B cell (primary cell): ENCODE measurements around the gene LRRC15. TPM values are rescaled to one million over a fixed set of nuclear protein-coding genes. Genes with fewer than 3 reads are reported as not detected.

Experiments used
- ATAC-seq: fragments of 200-7000 bp; cut with Tn5 transposase; one replicate; pipeline ENCODE4 v1.10.0; 2021; ENCODE audit warnings: low read depth, mild to moderate bottlenecking, moderate number of reproducible peaks, moderate library complexity
- CTCF ChIA-PET: fragments of 350-600 bp; sonication (Branson Sonifier 250); formaldehyde crosslinking; loops from one replicate; lab custom pipeline; 2021; ENCODE audit warnings: antibody characterized with exemption, inconsistent platforms; lab: Charles Lee
- POLR2A ChIA-PET: fragments of 350-600 bp; sonication (Branson Sonifier 250); formaldehyde crosslinking; loops from one replicate; lab custom pipeline; 2021; ENCODE audit warnings: antibody characterized with exemption; lab: Charles Lee
- DNase-seq: peaks from one replicate; pipeline ENCODE4 v3.0.0; 2013
- H2AFZ ChIP-seq: 2 replicates; pipeline ENCODE4 v1.6.1; 2012; ENCODE audit warnings: mild to moderate bottlenecking, low read depth, low read length; ENCODE audit not compliant: insufficient read depth, poor library complexity, severe bottlenecking
- H3K27ac ChIP-seq, 2 donors: 1 replicate in 1 of 2; 2 replicates in 1 of 2; pipeline ENCODE4 v1.5.1; 2012 to 2013; ENCODE audit warnings: low read length in 2 of 2, mild to moderate bottlenecking in 2 of 2, moderate library complexity in 1 of 2
- H3K27me3 ChIP-seq, 4 experiments: fragments of 200-600 bp in 1 of 4; sonication (generic) in 1 of 4; replicated peaks in 1 of 4; 1 replicate in 2 of 4; 2 replicates in 2 of 4; pipeline versions ENCODE4 v1.6.1 to v1.7.0; 2013 to 2016; ENCODE audit warnings: low read length in 3 of 4, mild to moderate bottlenecking in 2 of 4, mixed read lengths in 1 of 4, moderate library complexity in 1 of 4; ENCODE audit not compliant: insufficient read depth in 4 of 4, control insufficient read depth in 3 of 4; ENCODE audit errors: control extremely low read depth in 1 of 4
- H3K36me3 ChIP-seq, 2 experiments: replicated peaks in 1 of 2; 1 replicate in 1 of 2; 2 replicates in 1 of 2; pipeline versions ENCODE4 v1.6.1 to v1.7.1; 2013; ENCODE audit warnings: low read length in 1 of 2; ENCODE audit not compliant: insufficient read depth in 2 of 2, control insufficient read depth in 1 of 2; ENCODE audit errors: control extremely low read depth in 1 of 2, extremely low read depth in 1 of 2
- H3K4me1 ChIP-seq, 2 donors: fragments of 200-600 bp in 1 of 2; sonication (generic) in 1 of 2; 1 replicate in 1 of 2; 2 replicates in 1 of 2; pipeline versions ENCODE4 v1.5.1 to v1.6.1; 2013 to 2017; ENCODE audit warnings: low read length in 2 of 2; ENCODE audit not compliant: control insufficient read depth in 2 of 2, insufficient read depth in 2 of 2
- H3K4me2 ChIP-seq: replicated peaks from 2 replicates; pipeline ENCODE3; 2012; ENCODE audit warnings: mild to moderate bottlenecking, low read depth, low read length; ENCODE audit not compliant: poor library complexity, severe bottlenecking
- H3K4me3 ChIP-seq, 5 experiments: fragments of 200-600 bp in 1 of 5; sonication (generic) in 1 of 5; 1 replicate in 3 of 5; 2 replicates in 2 of 5; pipeline versions ENCODE4 v1.5.1 to v1.7.0; 2011 to 2016; ENCODE audit warnings: low read length in 4 of 5, mild to moderate bottlenecking in 4 of 5, low read depth in 2 of 5, control low read depth in 1 of 5, moderate library complexity in 1 of 5; ENCODE audit not compliant: insufficient read depth in 1 of 5; ENCODE audit errors: control extremely low read depth in 1 of 5, extremely low read depth in 1 of 5
- H3K79me2 ChIP-seq: fragments of 200-600 bp; sonication (generic); one replicate; pipeline ENCODE4 v1.6.0; 2016; ENCODE audit warnings: low read length; ENCODE audit not compliant: control insufficient read depth, insufficient read depth
- H3K9ac ChIP-seq: fragments of 200-600 bp; sonication (generic); 2 replicates; pipeline ENCODE4 v1.6.1; 2017; ENCODE audit warnings: mild to moderate bottlenecking, low read length, moderate library complexity
- H3K9me3 ChIP-seq, 3 donors: one replicate each; pipeline versions ENCODE4 v1.6.1 to v1.7.1; 2013; ENCODE audit warnings: low read length in 2 of 3; ENCODE audit not compliant: control insufficient read depth in 2 of 3, insufficient read depth in 1 of 3; ENCODE audit errors: control extremely low read depth in 1 of 3
- H4K20me1 ChIP-seq: 2 replicates; pipeline ENCODE4 v1.6.0; 2012; ENCODE audit warnings: mild to moderate bottlenecking, low read length; ENCODE audit not compliant: insufficient read depth, control insufficient read depth, poor library complexity, severe bottlenecking
- H3K27ac Mint-ChIP-seq: one replicate; pipeline ENCODE4 v1.8.0; 2021; ENCODE audit warnings: mixed read lengths
- H3K27me3 Mint-ChIP-seq: one replicate; pipeline ENCODE4 v1.8.0; 2021; ENCODE audit warnings: mixed read lengths
- H3K4me1 Mint-ChIP-seq: one replicate; pipeline ENCODE4 v1.8.0; 2021; ENCODE audit warnings: mixed read lengths
- H3K4me3 Mint-ChIP-seq: one replicate; pipeline ENCODE4 v1.8.0; 2021; ENCODE audit warnings: mixed read lengths
- H3K9me3 Mint-ChIP-seq: one replicate; pipeline ENCODE4 v1.8.0; 2022; ENCODE audit warnings: mixed read lengths; ENCODE audit not compliant: insufficient read depth
- EZH2 ChIP-seq: IDR thresholded peaks from 2 replicates; pipeline ENCODE4 v1.6.1; 2012; ENCODE audit warnings: borderline replicate concordance, low read depth, mild to moderate bottlenecking, moderate library complexity, low read length; ENCODE audit not compliant: insufficient read depth, poor library complexity, severe bottlenecking
- WGBS: methylation state at CpG from one replicate; pipeline ENCODE4 v1.1.5; 2013; ENCODE audit warnings: missing lambda C conversion rate; ENCODE audit not compliant: insufficient coverage; 5-methylcytosine and 5-hydroxymethylcytosine counted together
- intact Hi-C: fragments of 100-400 bp; cut with micrococcal nuclease; formaldehyde crosslinking; loops from one replicate; pipeline ENCODE4 v1.10.0; 2022
- polyA plus RNA-seq: library from polyadenylated mRNA; depleted of rRNA; stranded (reverse); fragments of >200 nt; gene quantifications from 2 replicates; pipeline ENCODE4 v1.2.3, GENCODE V29; 2012
- total RNA-seq, 2 donors: library from RNA; stranded (reverse); fragments of 120-200 nt in 1 of 2; gene quantifications; 1 replicate in 1 of 2; 2 replicates in 1 of 2; pipeline versions ENCODE4 v1.2.3 to v1.2.4, GENCODE V29; 2013 to 2022
- TF ChIP-seq, protein P1 (sequence below): fragments of 200-600 bp; IDR thresholded peaks from one replicate; pipeline ENCODE4 v1.8.0; 2022; ENCODE audit warnings: antibody characterized with exemption, mild to moderate bottlenecking

Gene LRRC15
- total and polyA plus RNA-seq, 2 donors (not counting 1 experiment from before 2014, with no cell fraction given): not detected

GRCh38 chr3:194387276-194387675 lies 17.7 kb upstream of the LRRC15 start:
- H3K4me3 Mint-ChIP-seq: no peak overlapping the region
- Histone ChIP-seq H3K36me3 (no peaks in the 10 kb centered on the region), H3K4me2 (no peak overlapping the region), H3K27me3 (peaks cover 0 to 9% (median 3%) of the 10 kb centered on the region in 4 experiments), H3K27ac (no peak overlapping the region), H3K4me1 (no peaks in the 10 kb centered on the region), H3K9me3 (peaks cover 1 to 5% (median 4%) of the 10 kb centered on the region in 3 donors), H3K9ac (no peak overlapping the region), H4K20me1 (no peaks in the 10 kb centered on the region), H3K79me2 (no peaks in the 10 kb centered on the region), H2AFZ (no peak overlapping the region), H3K4me3 (no peak overlapping the region)
- TF ChIP-seq, protein P1, sequence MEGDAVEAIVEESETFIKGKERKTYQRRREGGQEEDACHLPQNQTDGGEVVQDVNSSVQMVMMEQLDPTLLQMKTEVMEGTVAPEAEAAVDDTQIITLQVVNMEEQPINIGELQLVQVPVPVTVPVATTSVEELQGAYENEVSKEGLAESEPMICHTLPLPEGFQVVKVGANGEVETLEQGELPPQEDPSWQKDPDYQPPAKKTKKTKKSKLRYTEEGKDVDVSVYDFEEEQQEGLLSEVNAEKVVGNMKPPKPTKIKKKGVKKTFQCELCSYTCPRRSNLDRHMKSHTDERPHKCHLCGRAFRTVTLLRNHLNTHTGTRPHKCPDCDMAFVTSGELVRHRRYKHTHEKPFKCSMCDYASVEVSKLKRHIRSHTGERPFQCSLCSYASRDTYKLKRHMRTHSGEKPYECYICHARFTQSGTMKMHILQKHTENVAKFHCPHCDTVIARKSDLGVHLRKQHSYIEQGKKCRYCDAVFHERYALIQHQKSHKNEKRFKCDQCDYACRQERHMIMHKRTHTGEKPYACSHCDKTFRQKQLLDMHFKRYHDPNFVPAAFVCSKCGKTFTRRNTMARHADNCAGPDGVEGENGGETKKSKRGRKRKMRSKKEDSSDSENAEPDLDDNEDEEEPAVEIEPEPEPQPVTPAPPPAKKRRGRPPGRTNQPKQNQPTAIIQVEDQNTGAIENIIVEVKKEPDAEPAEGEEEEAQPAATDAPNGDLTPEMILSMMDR: no peak
- TF ChIP-seq EZH2: no peak
- peaks cover 18% of the 10 kb centered on the region for H3K27me3 Mint-ChIP-seq
- DNase-seq: no peak
- ChIA-PET CTCF (interaction anchor here (1.1 to 1.5 kb wide), 2 partner anchors 11 to 16 kb away, joined by 3 to 4 read pairs; no protein-coding TSS in a partner anchor), POLR2A (no interaction called here)
- WGBS: 100% methylated on average over 5 of the region's 6 CpGs
- H3K27ac Mint-ChIP-seq: no peak overlapping the region
- intact Hi-C loops: no loop called here
- no peaks in the 10 kb centered on the region for H3K4me1 Mint-ChIP-seq
- no peak for ATAC-seq
- H3K9me3 Mint-ChIP-seq: peaks cover 6% of the 10 kb centered on the region

DNA sequence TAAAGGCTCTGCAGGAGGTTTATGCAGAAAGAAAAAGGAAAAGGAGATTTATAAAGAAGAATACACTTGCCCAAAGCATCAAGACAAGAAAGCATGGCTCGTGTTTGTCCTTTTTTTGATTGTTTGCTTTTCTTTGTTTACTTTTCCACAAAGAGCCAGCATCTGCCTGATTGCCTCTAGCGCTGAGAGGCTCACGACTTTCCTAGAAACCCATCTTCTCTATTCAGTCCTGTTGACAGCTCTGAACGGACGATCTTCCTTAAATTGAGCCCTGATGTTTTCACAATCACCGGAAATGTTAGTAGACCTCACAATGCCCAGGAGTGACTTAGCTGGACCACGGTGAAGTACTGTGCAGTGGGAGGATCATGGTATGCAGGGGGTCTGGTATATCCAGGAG lies 17.1 kb upstream of the LRRC15 start:
- Histone ChIP-seq H2AFZ (no peak overlapping the region), H3K9ac (no peak overlapping the region), H3K27me3 (peaks cover 0 to 9% (median 3%) of the 10 kb centered on the region in 4 experiments), H3K4me2 (no peak overlapping the region), H3K9me3 (peaks cover 1 to 5% (median 4%) of the 10 kb centered on the region in 3 donors), H3K36me3 (no peaks in the 10 kb centered on the region), H3K79me2 (no peaks in the 10 kb centered on the region), H3K4me1 (no peaks in the 10 kb centered on the region), H3K27ac (no peak overlapping the region), H3K4me3 (no peak overlapping the region), H4K20me1 (no peaks in the 10 kb centered on the region)
- intact Hi-C loops: no loop called here
- ATAC-seq: no peak
- ChIA-PET CTCF (interaction anchor here (1.1 kb wide), 1 partner anchor 11 kb away, joined by 3 read pairs; no protein-coding TSS in a partner anchor), POLR2A (no interaction called here)
- Mint-ChIP-seq H3K27me3 (peaks cover 18% of the 10 kb centered on the region), H3K27ac (no peak overlapping the region), H3K4me1 (no peaks in the 10 kb centered on the region), H3K4me3 (no peak overlapping the region), H3K9me3 (peaks cover 6% of the 10 kb centered on the region)
- TF ChIP-seq EZH2: no peak
- TF ChIP-seq, protein P1: no peak
- WGBS: 54% methylated on average over 7 of the region's 7 CpGs
- DNase-seq: no peak
